CD8-positive, alpha-beta memory T cell (primary cell): ENCODE results near the gene RBBP8. TPM values are rescaled to one million over a fixed set of nuclear protein-coding genes. Genes with fewer than 3 reads are reported as not detected.
A peak's percentile ranks its signal among the peaks of the same experiment; 100 is the strongest.

ENCODE experiments used
- CTCF ChIA-PET: fragments of 350-600 bp; sonication (Branson Sonifier 250); formaldehyde crosslinking; loops from one replicate; lab custom pipeline; 2021; ENCODE audit warnings: antibody characterized with exemption; lab: Charles Lee
- POLR2A ChIA-PET: fragments of 350-600 bp; sonication (Branson Sonifier 250); formaldehyde crosslinking; loops from one replicate; lab custom pipeline; 2021; ENCODE audit warnings: antibody characterized with exemption; lab: Charles Lee
- DNase-seq, 5 donors: peaks; one replicate each; pipeline versions ENCODE4 v3.0.0 to v3.0.0-alpha.2; 2020 to 2022; ENCODE audit warnings: mixed read lengths in 1 of 5
- H3K27ac ChIP-seq: one replicate; pipeline ENCODE4 v1.7.0; 2013; ENCODE audit warnings: low read depth, mild to moderate bottlenecking, low read length, moderate library complexity
- H3K27me3 ChIP-seq: 2 replicates; pipeline ENCODE4 v1.7.0; 2013; ENCODE audit warnings: low read length, mild to moderate bottlenecking; ENCODE audit not compliant: insufficient read depth, poor library complexity, severe bottlenecking
- H3K36me3 ChIP-seq: 2 replicates; pipeline ENCODE4 v1.7.0; 2013; ENCODE audit warnings: mild to moderate bottlenecking, low read length, moderate library complexity; ENCODE audit not compliant: insufficient read depth
- H3K4me1 ChIP-seq: 2 replicates; pipeline ENCODE4 v1.7.0; 2013; ENCODE audit warnings: mild to moderate bottlenecking, low read length, moderate library complexity; ENCODE audit not compliant: insufficient read depth
- H3K4me3 ChIP-seq: 2 replicates; pipeline ENCODE4 v1.7.0; 2013; ENCODE audit warnings: mild to moderate bottlenecking, low read length
- H3K9me3 ChIP-seq: 2 replicates; pipeline ENCODE4 v1.7.0; 2013; ENCODE audit warnings: mild to moderate bottlenecking, low read length
- H3K27ac Mint-ChIP-seq, 8 donors: one replicate each; pipeline ENCODE4 v1.8.0; 2020 to 2021; ENCODE audit warnings: mixed read lengths in 8 of 8, mild to moderate bottlenecking in 6 of 8, inconsistent platforms in 3 of 8, moderate library complexity in 3 of 8
- H3K27me3 Mint-ChIP-seq, 2 donors: one replicate each; pipeline ENCODE4 v1.8.0; 2020 to 2021; ENCODE audit warnings: mixed read lengths in 2 of 2, mild to moderate bottlenecking in 1 of 2, moderate library complexity in 1 of 2
- H3K36me3 Mint-ChIP-seq, 3 donors: one replicate each; pipeline ENCODE4 v1.8.0; 2020 to 2021; ENCODE audit warnings: mixed read lengths in 3 of 3, inconsistent platforms in 1 of 3, mild to moderate bottlenecking in 1 of 3
- H3K4me1 Mint-ChIP-seq, 3 donors: one replicate each; pipeline ENCODE4 v1.8.0; 2020 to 2021; ENCODE audit warnings: mixed read lengths in 3 of 3, inconsistent platforms in 1 of 3, mild to moderate bottlenecking in 1 of 3
- H3K4me3 Mint-ChIP-seq, 7 donors: one replicate each; pipeline ENCODE4 v1.8.0; 2020 to 2021; ENCODE audit warnings: mixed read lengths in 7 of 7, mild to moderate bottlenecking in 6 of 7, moderate library complexity in 4 of 7, inconsistent platforms in 2 of 7
- H3K9me3 Mint-ChIP-seq, 5 donors: one replicate each; pipeline ENCODE4 v1.8.0; 2020 to 2022; ENCODE audit warnings: mixed read lengths in 5 of 5, mild to moderate bottlenecking in 3 of 5, moderate library complexity in 2 of 5, inconsistent platforms in 1 of 5
- polyA plus RNA-seq: library from polyadenylated mRNA; unstranded; fragments of 300-500 nt; fragmentation: Illumina TruSeq; gene quantifications from one replicate; pipeline ENCODE4 v1.2.3, GENCODE V29; 2021
- total RNA-seq, 2 experiments: library from RNA; stranded (reverse); gene quantifications; one replicate each; pipeline ENCODE4 v1.2.3, GENCODE V29; 2021

The RBBP8 gene
- total and polyA plus RNA-seq, 3 experiments from 2014 or later, result 2.0 to 80.8 (median 76.9) TPM

DNA sequence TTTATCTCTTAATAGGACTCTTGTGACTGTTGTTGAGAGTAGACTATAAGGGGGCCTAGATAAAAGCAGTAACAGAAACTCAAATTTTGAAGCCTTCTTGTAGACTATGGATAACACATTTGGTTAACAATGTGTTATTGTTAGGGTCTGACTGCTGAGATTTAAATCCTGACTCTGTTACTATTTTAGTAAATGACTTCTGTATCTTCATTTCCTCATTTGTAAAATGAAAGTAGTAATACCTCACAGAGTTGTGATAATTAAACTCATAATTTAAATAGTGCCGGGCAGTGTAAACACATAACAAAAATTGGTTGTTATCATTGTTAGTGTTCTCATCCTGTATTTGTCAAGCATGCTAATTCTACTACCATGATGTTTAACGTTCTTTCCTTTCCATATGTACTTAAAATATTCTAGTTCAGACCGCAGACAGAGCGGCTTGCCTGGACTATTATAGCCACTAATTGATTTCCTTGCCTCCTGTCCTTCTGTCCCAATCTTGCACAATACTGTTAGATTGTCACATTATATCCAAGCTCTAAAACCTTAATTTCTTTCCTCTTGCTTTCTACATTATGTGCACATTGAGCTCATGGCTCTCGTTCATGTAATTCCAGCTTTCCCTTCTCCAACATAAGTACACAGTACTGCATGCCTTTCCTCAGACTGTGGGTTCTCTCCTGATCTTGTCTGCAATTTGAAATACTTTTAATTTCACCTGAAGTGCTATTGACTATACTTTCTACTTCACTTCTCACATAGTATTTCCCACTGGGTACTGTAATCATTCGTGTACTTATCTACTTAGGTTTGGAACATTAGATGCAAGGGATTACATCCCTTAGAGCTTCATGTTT is 48.4 kb downstream of the RBBP8 start:
- ChIA-PET POLR2A (no interaction called here), CTCF (interaction anchor here (0.6 to 2.6 kb wide), 3 partner anchors 8 to 48 kb away, joined by 3 to 7 read pairs (median 3); partner anchors contain the start of gene RBBP8)
- Mint-ChIP-seq H3K36me3 (peaks cover 0 to 5% (median 0%) of the 10 kb centered on the region in 3 donors), H3K27ac (no peak overlapping the region), H3K9me3 (no peaks in the 10 kb centered on the region), H3K4me1 (peaks cover 4 to 10% (median 9%) of the 10 kb centered on the region in 3 donors), H3K4me3 (no peak overlapping the region), H3K27me3 (peaks cover 0 to 3% of the 10 kb centered on the region in 2 donors)
- no peaks in the 10 kb centered on the region for H3K9me3 ChIP-seq
- no peak for DNase-seq
- no peak overlapping the region for H3K27ac ChIP-seq
- no peaks in the 10 kb centered on the region for H3K4me1 ChIP-seq
- no peaks in the 10 kb centered on the region for H3K36me3 ChIP-seq
- no peak overlapping the region for H3K4me3 ChIP-seq
- no peaks in the 10 kb centered on the region for H3K27me3 ChIP-seq

DNA sequence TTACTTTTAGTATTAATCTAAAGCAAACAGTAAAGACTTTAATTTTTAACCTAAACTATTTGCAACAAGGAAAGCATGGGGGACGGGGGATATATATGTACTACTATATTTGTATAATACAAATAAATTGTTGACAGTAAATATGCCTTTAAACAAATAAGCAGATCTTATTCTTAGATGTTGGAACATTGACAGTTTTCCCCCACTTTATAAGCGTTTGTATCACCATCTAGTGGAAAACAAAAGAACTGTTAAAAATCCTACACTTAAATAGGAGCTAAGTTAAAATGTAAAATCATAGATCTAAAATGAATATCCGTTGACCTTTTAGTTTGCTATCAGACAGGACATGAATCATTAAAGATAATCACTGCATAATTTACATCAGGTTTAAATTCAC is 50.0 kb downstream of the RBBP8 start:
- peak in 2 of 5 donors; percentile 6 to 10 for DNase-seq
- Histone ChIP-seq H3K4me3 (no peak overlapping the region), H3K9me3 (no peaks in the 10 kb centered on the region), H3K4me1 (no peaks in the 10 kb centered on the region), H3K27ac (no peak overlapping the region), H3K36me3 (no peaks in the 10 kb centered on the region), H3K27me3 (no peaks in the 10 kb centered on the region)
- Mint-ChIP-seq H3K9me3 (no peaks in the 10 kb centered on the region), H3K4me1 (peaks cover 4 to 6% (median 4%) of the 10 kb centered on the region in 3 donors), H3K27me3 (peaks cover 0 to 3% of the 10 kb centered on the region in 2 donors), H3K36me3 (peaks cover 0 to 5% (median 0%) of the 10 kb centered on the region in 3 donors), H3K4me3 (no peak overlapping the region), H3K27ac (no peak overlapping the region)
- ChIA-PET CTCF (interaction anchor here (0.6 to 2.6 kb wide), 6 partner anchors 50 to 184 kb away, joined by 3 to 7 read pairs (median 3); partner anchors contain the start of gene RBBP8), POLR2A (no interaction called here)

DNA sequence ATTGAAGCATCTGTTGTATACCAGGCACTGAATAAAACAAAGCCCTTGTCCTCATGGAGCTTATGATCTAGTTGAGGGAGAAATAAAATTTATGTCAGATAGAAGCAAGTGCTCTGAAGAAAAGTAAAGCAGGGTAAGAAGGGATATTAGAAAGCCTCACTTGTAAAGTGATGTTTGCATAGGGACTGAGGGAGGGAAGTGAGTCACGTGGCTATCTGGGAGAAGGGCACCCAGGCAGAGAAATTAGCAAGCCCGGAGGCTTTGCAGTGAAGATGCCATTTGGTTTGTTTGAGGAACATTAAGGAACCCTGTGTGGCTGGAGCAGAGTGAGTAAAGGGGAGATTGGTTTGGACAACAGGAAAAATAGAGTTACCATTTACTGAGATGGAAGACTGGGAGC is 52.1 kb downstream of the RBBP8 start:
- no peak overlapping the region for H3K4me3 Mint-ChIP-seq
- H3K36me3 Mint-ChIP-seq, result peaks cover 0 to 5% (median 0%) of the 10 kb centered on the region in 3 donors
- ChIA-PET POLR2A (no interaction called here), CTCF (interaction anchor here (0.9 kb wide), 1 partner anchor 50 kb away, joined by 3 read pairs; no protein-coding TSS in a partner anchor)
- H3K27me3 Mint-ChIP-seq, result peaks cover 0 to 3% of the 10 kb centered on the region in 2 donors
- Histone ChIP-seq H3K27me3 (no peaks in the 10 kb centered on the region), H3K9me3 (no peaks in the 10 kb centered on the region), H3K4me1 (no peaks in the 10 kb centered on the region), H3K36me3 (no peaks in the 10 kb centered on the region), H3K4me3 (no peak overlapping the region), H3K27ac (no peak overlapping the region)
- H3K4me1 Mint-ChIP-seq, result no peaks in the 10 kb centered on the region
- no peaks in the 10 kb centered on the region for H3K9me3 Mint-ChIP-seq
- no peak overlapping the region for H3K27ac Mint-ChIP-seq
- DNase-seq, result no peak

DNA sequence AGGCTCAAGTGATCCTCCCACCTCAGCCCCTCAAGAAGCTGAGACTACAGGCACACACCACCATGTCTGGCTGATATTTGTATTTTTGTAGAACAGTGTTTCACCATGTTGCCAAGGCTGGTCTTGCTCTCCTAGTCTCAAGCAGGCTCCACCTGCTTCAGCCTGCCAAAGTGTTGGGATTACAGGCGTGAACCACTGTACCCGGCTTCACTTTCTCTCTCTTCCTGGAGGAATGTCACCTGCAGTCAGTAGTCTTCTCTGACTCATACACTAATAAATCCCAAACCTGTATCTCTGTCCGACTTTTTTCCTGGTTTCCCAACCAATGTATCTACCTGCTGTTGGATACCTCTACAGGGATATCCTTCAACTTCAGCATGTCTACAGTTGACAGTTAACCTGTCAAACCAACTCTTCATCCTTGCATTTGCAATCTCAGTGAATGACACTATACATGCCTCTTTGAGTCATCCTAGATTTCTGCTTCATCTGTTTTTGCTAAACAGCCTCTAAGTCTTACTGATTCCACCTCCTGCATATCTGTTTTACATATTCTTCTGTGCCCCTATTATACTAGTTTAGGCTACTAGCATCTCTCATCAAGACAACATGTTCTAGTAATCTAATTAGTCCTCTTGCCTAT is 54.5 kb downstream of the RBBP8 start:
- ChIA-PET CTCF (no interaction called here), POLR2A (no interaction called here)
- H3K27me3 Mint-ChIP-seq, result no peaks in the 10 kb centered on the region
- peaks cover 0 to 5% (median 0%) of the 10 kb centered on the region in 3 donors for H3K36me3 Mint-ChIP-seq
- DNase-seq, result no peak
- H3K36me3 ChIP-seq, result no peaks in the 10 kb centered on the region
- H3K9me3 Mint-ChIP-seq, result no peaks in the 10 kb centered on the region
- H3K4me3 Mint-ChIP-seq, result no peak overlapping the region
- H3K4me3 ChIP-seq, result no peak overlapping the region
- no peaks in the 10 kb centered on the region for H3K9me3 ChIP-seq
- no peaks in the 10 kb centered on the region for H3K27me3 ChIP-seq
- H3K4me1 Mint-ChIP-seq, result no peaks in the 10 kb centered on the region
- no peak overlapping the region for H3K27ac ChIP-seq
- no peak overlapping the region for H3K27ac Mint-ChIP-seq
- H3K4me1 ChIP-seq, result no peaks in the 10 kb centered on the region

DNA sequence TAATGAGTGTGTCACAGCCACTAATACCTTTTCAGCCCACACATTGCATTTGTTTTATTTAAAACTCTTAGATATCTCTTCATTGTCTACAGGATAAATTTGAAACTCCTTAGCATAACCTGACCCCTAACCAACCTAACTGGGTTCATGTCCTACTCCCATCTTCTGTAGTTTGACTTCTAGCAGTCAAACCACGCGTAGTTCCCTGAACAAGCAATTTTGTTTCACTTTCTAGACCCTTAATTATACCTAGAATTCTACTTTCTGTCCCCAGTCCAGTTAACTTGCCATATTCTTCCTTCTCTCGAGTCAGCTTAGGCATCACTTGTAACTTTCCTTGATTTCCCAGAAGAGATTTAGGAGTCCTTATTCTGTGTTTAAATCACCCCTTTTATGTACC is 55.1 kb downstream of the RBBP8 start:
- DNase-seq, result no peak
- Histone ChIP-seq H3K27me3 (no peaks in the 10 kb centered on the region), H3K27ac (no peak overlapping the region), H3K4me1 (no peaks in the 10 kb centered on the region), H3K9me3 (no peaks in the 10 kb centered on the region), H3K36me3 (no peaks in the 10 kb centered on the region), H3K4me3 (no peak overlapping the region)
- Mint-ChIP-seq H3K36me3 (peaks cover 0 to 5% (median 2%) of the 10 kb centered on the region in 3 donors), H3K4me3 (peak overlapping the region in 1 of 7 donors; percentile 3), H3K27ac (no peak overlapping the region), H3K9me3 (no peaks in the 10 kb centered on the region), H3K4me1 (no peaks in the 10 kb centered on the region), H3K27me3 (no peaks in the 10 kb centered on the region)
- POLR2A ChIA-PET, result no interaction called here
- CTCF ChIA-PET, result no interaction called here

DNA sequence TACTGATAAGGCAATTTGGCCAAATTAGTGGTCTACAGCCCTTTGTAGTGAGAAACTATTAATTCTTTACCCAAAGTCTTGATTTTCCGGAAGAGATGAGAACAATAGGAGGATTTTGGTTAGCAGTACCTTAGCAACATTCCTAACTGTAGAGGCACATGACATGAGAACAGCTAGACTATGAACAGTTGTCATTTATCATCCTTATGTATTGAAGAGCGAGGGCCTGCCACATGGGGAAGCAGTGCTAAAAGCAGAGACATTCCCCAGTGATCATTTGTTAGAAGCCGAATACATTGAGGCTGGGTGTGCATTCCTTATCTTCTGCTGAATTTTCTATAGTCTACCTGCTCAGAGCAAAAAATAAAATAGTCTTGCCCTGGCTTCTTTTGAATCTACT is 65.2 kb downstream of the RBBP8 start:
- no peaks in the 10 kb centered on the region for H3K9me3 ChIP-seq
- no peaks in the 10 kb centered on the region for H3K36me3 ChIP-seq
- H3K4me3 ChIP-seq, result no peak overlapping the region
- H3K27ac ChIP-seq, result no peak overlapping the region
- POLR2A ChIA-PET, result no interaction called here
- Mint-ChIP-seq H3K27me3 (no peaks in the 10 kb centered on the region), H3K27ac (no peak overlapping the region), H3K9me3 (no peaks in the 10 kb centered on the region), H3K4me1 (peaks cover 0 to 7% (median 0%) of the 10 kb centered on the region in 3 donors), H3K4me3 (no peak overlapping the region), H3K36me3 (no peaks in the 10 kb centered on the region)
- H3K4me1 ChIP-seq, result no peaks in the 10 kb centered on the region
- CTCF ChIA-PET, result no interaction called here
- no peak for DNase-seq
- H3K27me3 ChIP-seq, result no peaks in the 10 kb centered on the region

DNA sequence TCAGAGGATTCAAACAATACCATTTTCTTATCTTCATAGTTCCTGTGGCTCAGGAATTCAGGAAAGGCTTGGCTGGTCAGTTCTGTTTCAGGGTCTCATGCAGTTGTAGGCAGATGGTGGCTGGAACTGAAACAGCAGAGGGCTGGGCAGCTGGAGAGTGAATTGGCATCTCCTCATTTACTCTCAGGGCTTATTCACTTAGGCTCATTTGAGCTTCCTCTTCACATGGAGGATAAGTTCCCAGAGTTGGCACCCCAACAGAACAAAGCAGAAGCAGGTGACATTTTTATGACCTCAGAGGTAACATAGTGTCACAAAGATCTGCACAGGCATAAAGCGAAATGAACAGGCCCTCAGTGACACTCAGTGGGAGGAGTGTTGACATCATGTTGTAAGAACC is 66.1 kb downstream of the RBBP8 start:
- no peak overlapping the region for H3K4me3 Mint-ChIP-seq
- no peaks in the 10 kb centered on the region for H3K9me3 Mint-ChIP-seq
- H3K27me3 ChIP-seq, result no peaks in the 10 kb centered on the region
- H3K27me3 Mint-ChIP-seq, result no peaks in the 10 kb centered on the region
- H3K36me3 ChIP-seq, result no peaks in the 10 kb centered on the region
- H3K4me1 ChIP-seq, result no peaks in the 10 kb centered on the region
- no peak overlapping the region for H3K27ac ChIP-seq
- no peak overlapping the region for H3K4me3 ChIP-seq
- no peaks in the 10 kb centered on the region for H3K36me3 Mint-ChIP-seq
- POLR2A ChIA-PET, result no interaction called here
- peaks cover 0 to 7% (median 0%) of the 10 kb centered on the region in 3 donors for H3K4me1 Mint-ChIP-seq
- CTCF ChIA-PET, result no interaction called here
- no peak for DNase-seq
- H3K27ac Mint-ChIP-seq, result no peak overlapping the region
- no peaks in the 10 kb centered on the region for H3K9me3 ChIP-seq

DNA sequence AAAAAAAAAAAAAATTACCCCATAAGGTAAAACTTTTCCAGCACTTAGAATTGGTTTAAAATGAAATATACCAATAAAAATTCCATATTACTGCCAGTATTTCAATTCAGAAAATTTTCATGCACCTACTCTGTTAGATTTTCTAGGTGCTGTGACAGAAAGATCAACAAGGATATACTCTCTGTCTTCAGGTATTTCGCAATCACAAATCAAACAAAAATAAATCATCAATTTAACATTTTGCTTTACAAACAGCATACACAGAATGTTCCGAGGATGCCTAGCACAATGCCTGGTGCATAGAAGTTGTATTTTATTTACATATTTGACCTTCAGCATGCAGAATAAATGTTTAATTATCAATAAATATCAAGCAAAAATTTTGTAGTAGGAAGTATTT is 66.5 kb downstream of the RBBP8 start:
- H3K9me3 ChIP-seq, result no peaks in the 10 kb centered on the region
- POLR2A ChIA-PET, result no interaction called here
- Mint-ChIP-seq H3K4me1 (peaks cover 0 to 7% (median 0%) of the 10 kb centered on the region in 3 donors), H3K9me3 (no peaks in the 10 kb centered on the region), H3K27ac (no peak overlapping the region), H3K4me3 (no peak overlapping the region), H3K27me3 (no peaks in the 10 kb centered on the region), H3K36me3 (no peaks in the 10 kb centered on the region)
- H3K4me1 ChIP-seq, result no peaks in the 10 kb centered on the region
- no peak for DNase-seq
- CTCF ChIA-PET, result no interaction called here
- no peaks in the 10 kb centered on the region for H3K36me3 ChIP-seq
- H3K4me3 ChIP-seq, result no peak overlapping the region
- no peak overlapping the region for H3K27ac ChIP-seq
- H3K27me3 ChIP-seq, result no peaks in the 10 kb centered on the region
